IMR-90 (cell line): Measurements from ENCODE around the gene EML4. TPM values are rescaled to one million over a fixed set of nuclear protein-coding genes. Genes with fewer than 3 reads are reported as not detected.

Source experiments
- ATAC-seq: fragments of 200-7000 bp; cut with Tn5 transposase; 2 replicates; pipeline ENCODE4 v1.9.1; 2020; ENCODE audit warnings: low read depth, mild to moderate bottlenecking, moderate library complexity
- BruUV-seq: library from RNA; stranded (reverse); fragments of 400-500 nt; replicated peaks from 2 replicates; lab custom pipeline; 2021; lab: Mats Ljungman, UMichigan
- CTCF ChIA-PET: fragments of 300-600 bp; formaldehyde crosslinking; extraction: SDS; loops from one replicate; lab custom pipeline; 2021; ENCODE audit warnings: antibody characterized with exemption; lab: Yijun Ruan, JAX
- POLR2A ChIA-PET: fragments of 300-600 bp; sonication (Branson Sonifier 250); formaldehyde crosslinking; loops from one replicate; lab custom pipeline; 2022; ENCODE audit warnings: antibody characterized with exemption; ENCODE audit not compliant: unreplicated experiment; lab: Charles Lee
- DNase-seq: peaks from one replicate; pipeline ENCODE4 v3.0.0; 2013
- H2AFZ ChIP-seq: replicated peaks from 2 replicates; pipeline ENCODE3; 2013; ENCODE audit warnings: low read length, mild to moderate bottlenecking; ENCODE audit not compliant: poor library complexity
- H2AK5ac ChIP-seq: 2 replicates; pipeline ENCODE4 v1.6.1; 2013; ENCODE audit warnings: low read depth, low read length, inconsistent platforms
- H2AK9ac ChIP-seq: replicated peaks from 2 replicates; pipeline ENCODE3; 2013; ENCODE audit warnings: mild to moderate bottlenecking, low read depth, low read length, moderate library complexity; ENCODE audit not compliant: poor library complexity
- H2BK120ac ChIP-seq: 2 replicates; pipeline ENCODE4 v1.6.1; 2013; ENCODE audit warnings: low read depth, low read length, inconsistent platforms
- H2BK15ac ChIP-seq: 3 replicates; pipeline ENCODE4 v1.6.1; 2013; ENCODE audit warnings: low read depth, low read length, inconsistent platforms
- H2BK20ac ChIP-seq: 2 replicates; pipeline ENCODE4 v1.6.1; 2013; ENCODE audit warnings: low read depth, mild to moderate bottlenecking, inconsistent platforms, low read length, moderate library complexity
- H2BK5ac ChIP-seq: 2 replicates; pipeline ENCODE4 v1.6.1; 2013; ENCODE audit warnings: mild to moderate bottlenecking, low read depth, low read length, inconsistent platforms; ENCODE audit not compliant: poor library complexity, severe bottlenecking
- H3K14ac ChIP-seq: replicated peaks from 2 replicates; pipeline ENCODE4 v1.6.1; 2013; ENCODE audit warnings: low read depth, low read length, inconsistent platforms
- H3K18ac ChIP-seq: 2 replicates; pipeline ENCODE4 v1.6.1; 2013; ENCODE audit warnings: low read depth, low read length, control low read depth
- H3K23ac ChIP-seq: 2 replicates; pipeline ENCODE4 v1.6.1; 2013; ENCODE audit warnings: low read depth, low read length, inconsistent platforms
- H3K27ac ChIP-seq: 2 replicates; pipeline ENCODE4 v1.5.1; 2013; ENCODE audit warnings: mild to moderate bottlenecking, control low read depth, low read length; ENCODE audit not compliant: insufficient read depth
- H3K27me3 ChIP-seq: 2 replicates; pipeline ENCODE4 v1.6.1; 2013; ENCODE audit warnings: low read length; ENCODE audit not compliant: control insufficient read depth, insufficient read depth
- H3K36me3 ChIP-seq: 2 replicates; pipeline ENCODE4 v1.6.1; 2013; ENCODE audit warnings: low read length, mixed read lengths; ENCODE audit not compliant: control insufficient read depth, insufficient read depth
- H3K4ac ChIP-seq: 2 replicates; pipeline ENCODE4 v1.6.1; 2013; ENCODE audit warnings: low read depth, low read length, inconsistent platforms
- H3K4me1 ChIP-seq: 2 replicates; pipeline ENCODE4 v1.6.1; 2013; ENCODE audit warnings: low read length, mixed read lengths; ENCODE audit not compliant: control insufficient read depth, insufficient read depth
- H3K4me2 ChIP-seq: 2 replicates; pipeline ENCODE4 v1.6.1; 2013; ENCODE audit warnings: low read depth, mild to moderate bottlenecking, control low read depth, low read length, moderate library complexity
- H3K4me3 ChIP-seq: 2 replicates; pipeline ENCODE4 v1.5.1; 2013; ENCODE audit warnings: low read depth, mild to moderate bottlenecking, control low read depth, low read length, moderate library complexity; ENCODE audit not compliant: insufficient read depth
- H3K56ac ChIP-seq: 2 replicates; pipeline ENCODE4 v1.6.1; 2013; ENCODE audit warnings: low read length, inconsistent platforms; ENCODE audit not compliant: insufficient read depth; ENCODE audit errors: extremely low read depth
- H3K79me1 ChIP-seq, 2 experiments: 2 replicates each; pipeline ENCODE4 v1.6.1; 2013; ENCODE audit warnings: low read length in 2 of 2, inconsistent platforms in 1 of 2, low read depth in 1 of 2
- H3K9ac ChIP-seq: 2 replicates; pipeline ENCODE4 v1.6.1; 2013; ENCODE audit warnings: low read depth, low read length, control low read depth
- H3K9me1 ChIP-seq: 2 replicates; pipeline ENCODE4 v1.6.1; 2013; ENCODE audit warnings: low read length, inconsistent platforms; ENCODE audit not compliant: insufficient read depth
- H3K9me3 ChIP-seq: 2 replicates; pipeline ENCODE4 v1.6.1; 2013; ENCODE audit warnings: low read length; ENCODE audit not compliant: control insufficient read depth, insufficient read depth
- H4K20me1 ChIP-seq: 2 replicates; pipeline ENCODE4 v1.6.1; 2013; ENCODE audit warnings: low read length, inconsistent platforms; ENCODE audit not compliant: insufficient read depth
- H4K5ac ChIP-seq: 2 replicates; pipeline ENCODE4 v1.6.1; 2013; ENCODE audit warnings: mild to moderate bottlenecking, low read depth, low read length, control low read depth
- H4K8ac ChIP-seq, 2 experiments: 2 replicates each; pipeline ENCODE4 v1.6.1; 2013; ENCODE audit warnings: low read depth in 2 of 2, low read length in 2 of 2, control low read depth in 1 of 2, inconsistent platforms in 1 of 2
- H4K91ac ChIP-seq: 2 replicates; pipeline ENCODE4 v1.6.1; 2013; ENCODE audit warnings: low read depth, low read length, inconsistent platforms; ENCODE audit not compliant: insufficient read depth
- BHLHE40 ChIP-seq: fragments of 150-350 bp; IDR thresholded peaks from 2 replicates; pipeline ENCODE4 v1.6.1; 2016; ENCODE audit warnings: mild to moderate bottlenecking, low read depth, low read length
- CEBPB ChIP-seq: IDR thresholded peaks from 2 replicates; pipeline ENCODE4 v1.6.1; 2012; ENCODE audit warnings: low read depth, low read length, improper control_type of control experiment
- CHD1 ChIP-seq: IDR thresholded peaks from 2 replicates; pipeline ENCODE4 v1.6.1; 2012; ENCODE audit warnings: low read depth, low read length, improper control_type of control experiment
- FOS ChIP-seq: fragments of 150-350 bp; IDR thresholded peaks from 2 replicates; pipeline ENCODE4 v1.6.1; 2016; ENCODE audit warnings: low read depth, low read length
- MXI1 ChIP-seq: IDR thresholded peaks from 2 replicates; pipeline ENCODE4 v1.6.1; 2012; ENCODE audit warnings: low read depth, mild to moderate bottlenecking, low read length, moderate library complexity, borderline replicate concordance
- NFE2L2 ChIP-seq: fragments of 150-350 bp; IDR thresholded peaks from 2 replicates; pipeline ENCODE4 v1.6.1; 2016; ENCODE audit warnings: low read depth, mild to moderate bottlenecking, low read length
- POLR2A ChIP-seq: IDR thresholded peaks from 2 replicates; pipeline ENCODE4 v1.6.1; 2012; ENCODE audit warnings: mild to moderate bottlenecking, low read depth, low read length
- RAD21 ChIP-seq: IDR thresholded peaks from 2 replicates; pipeline ENCODE4 v1.6.1; 2012; ENCODE audit warnings: low read length, improper control_type of control experiment
- RFX5 ChIP-seq: IDR thresholded peaks from 2 replicates; pipeline ENCODE4 v1.8.0; 2012; ENCODE audit warnings: low read depth, mild to moderate bottlenecking, low read length, moderate library complexity
- SMC3 ChIP-seq: fragments of 150-350 bp; IDR thresholded peaks from 2 replicates; pipeline ENCODE4 v1.6.1; 2016; ENCODE audit warnings: low read depth, mild to moderate bottlenecking, antibody characterized with exemption, low read length, moderate library complexity
- WGBS, 2 experiments: methylation state at CpG; one replicate each; pipeline versions ENCODE4 v1.1.5 to v1.1.7; 2013; ENCODE audit warnings: missing lambda C conversion rate in 2 of 2; ENCODE audit not compliant: insufficient read length in 1 of 2; ENCODE audit errors: extremely low coverage in 2 of 2; 5-methylcytosine and 5-hydroxymethylcytosine counted together
- dilution Hi-C: fragments of 300-500 bp; cut with HindIII; formaldehyde crosslinking; loops from one replicate; pipeline ENCODE4 v1.14.3; 2018; ENCODE audit warnings: low sequenced_read_pairs; ENCODE audit not compliant: unreplicated experiment
- in situ Hi-C: fragments of 300-500 bp; cut with MboI; formaldehyde crosslinking; loops from 3 replicates; pipeline ENCODE4 v1.14.3; 2019; ENCODE audit warnings: low sequenced_read_pairs, inconsistent platforms, mixed read lengths
- intact Hi-C: fragments of 100-400 bp; cut with micrococcal nuclease; formaldehyde crosslinking; loops from 2 replicates; pipeline ENCODE4 v1.10.0; 2022
- polyA plus RNA-seq, 3 experiments: library from polyadenylated mRNA; depleted of rRNA; stranded (reverse); fragments of >200 nt; gene quantifications; 2 replicates each; pipeline ENCODE4 v1.2.3, GENCODE V29; 2012; ENCODE audit warnings: low replicate concordance in 1 of 3
- total RNA-seq: library from RNA; depleted of rRNA; stranded (reverse); fragments of >200 nt; gene quantifications from 2 replicates; pipeline ENCODE4 v1.2.3, GENCODE V29; 2012
- TF ChIP-seq, protein P1 (sequence below): fragments of 150-350 bp; IDR thresholded peaks from 2 replicates; pipeline ENCODE4 v1.6.1; 2017; ENCODE audit warnings: mild to moderate bottlenecking, antibody characterized with exemption, low read length, low read depth

EML4 gene
- total and polyA plus RNA-seq, 2 of the 4 experiments (the other 2 are of a cell fraction): 29.7 to 73.7 TPM

DNA sequence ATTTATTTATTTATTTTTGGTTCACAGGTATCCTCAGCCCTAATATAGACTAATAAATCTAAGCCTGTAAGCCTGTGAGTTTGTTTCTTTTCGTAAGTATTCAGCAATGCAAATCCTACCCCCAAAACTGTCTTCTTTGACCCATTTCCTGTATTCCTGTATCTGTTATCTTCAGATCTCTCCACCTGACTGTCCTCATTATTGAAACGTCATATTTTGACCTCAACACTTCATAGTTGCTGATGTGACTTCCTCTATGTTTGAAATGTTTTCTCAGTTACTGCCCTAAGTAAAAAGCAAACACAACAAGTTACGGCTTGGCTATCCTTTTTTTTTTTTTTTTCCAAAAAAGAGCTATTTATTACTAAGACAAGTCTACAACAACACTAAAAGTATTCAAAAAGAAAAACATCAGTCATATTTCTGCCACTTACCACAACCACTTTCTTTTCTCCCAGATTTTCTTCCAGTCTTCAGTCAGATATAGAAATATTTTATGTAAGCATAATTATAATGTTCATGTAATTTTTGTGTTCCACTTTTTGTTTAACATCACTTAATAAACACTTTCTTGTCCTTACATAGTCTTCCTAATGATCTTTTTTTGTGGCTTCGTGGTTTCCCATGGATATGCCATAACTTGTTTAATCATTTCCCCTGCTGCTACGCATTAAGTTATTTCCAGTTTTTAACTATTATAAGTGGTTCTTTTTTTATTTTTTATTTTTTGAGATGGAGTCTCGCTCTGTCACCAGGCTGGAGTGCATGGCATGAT is 45.0 kb upstream of the EML4 start:
- ATAC-seq (no peak), DNase-seq (no peak)
- POLR2A ChIA-PET: no interaction called here
- Histone ChIP-seq H3K56ac (no peak overlapping the region), H2BK120ac (no peak overlapping the region), H3K4me2 (no peak overlapping the region), H2AFZ (no peak overlapping the region), H2BK15ac (no peak overlapping the region), H2AK5ac (no peak overlapping the region), H3K14ac (no peak overlapping the region), H3K9me3 (no peaks in the 10 kb centered on the region), H4K5ac (no peak overlapping the region), H2BK20ac (no peak overlapping the region), H3K4ac (no peak overlapping the region), H3K27ac (no peak overlapping the region), H2BK5ac (no peak overlapping the region), H3K27me3 (no peaks in the 10 kb centered on the region), H3K18ac (no peak overlapping the region), H3K9me1 (peaks cover 5% of the 10 kb centered on the region; the same call in 1 of the 2 replicates), H3K79me1 (no peaks in the 10 kb centered on the region), H3K9ac (no peak overlapping the region), H2AK9ac (no peak overlapping the region), H4K8ac (no peak overlapping the region), H4K20me1 (no peaks in the 10 kb centered on the region), H3K23ac (no peak overlapping the region), H3K4me3 (no peak overlapping the region), H3K4me1 (peaks cover 15% of the 10 kb centered on the region), H4K91ac (no peak overlapping the region), H3K36me3 (no peaks in the 10 kb centered on the region)
- WGBS, 2 experiments: 83% methylated on average over 1 of the region's 6 CpGs; no CpG with 5 or more reads in 1 of the 2 experiments
- BruUV-seq: no TSS peak
- intact Hi-C loops (no loop called here), dilution Hi-C loops (no loop called here), in situ Hi-C loops (no loop called here)
- CTCF ChIA-PET: no interaction called here
- TF ChIP-seq RAD21 (no peak), RFX5 (no peak), FOS (no peak), BHLHE40 (no peak), POLR2A (no peak), NFE2L2 (no peak), CEBPB (no peak), CHD1 (no peak), MXI1 (no peak), SMC3 (no peak)
- TF ChIP-seq, protein P1, sequence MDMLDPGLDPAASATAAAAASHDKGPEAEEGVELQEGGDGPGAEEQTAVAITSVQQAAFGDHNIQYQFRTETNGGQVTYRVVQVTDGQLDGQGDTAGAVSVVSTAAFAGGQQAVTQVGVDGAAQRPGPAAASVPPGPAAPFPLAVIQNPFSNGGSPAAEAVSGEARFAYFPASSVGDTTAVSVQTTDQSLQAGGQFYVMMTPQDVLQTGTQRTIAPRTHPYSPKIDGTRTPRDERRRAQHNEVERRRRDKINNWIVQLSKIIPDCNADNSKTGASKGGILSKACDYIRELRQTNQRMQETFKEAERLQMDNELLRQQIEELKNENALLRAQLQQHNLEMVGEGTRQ: no peak
